Uterus (tissue), 2 donors: ENCODE results near the gene SMKR1.

ENCODE experiments used
- CTCF ChIP-seq, 4 experiments: fragments of 200-600 bp in 2 of 4; fragments of 450-650 bp in 2 of 4; sonication (generic) in 2 of 4; IDR thresholded peaks; one replicate each; pipeline ENCODE4 v1.5.1; 2016 to 2019; ENCODE audit warnings: antibody characterized with exemption in 4 of 4, mild to moderate bottlenecking in 2 of 4, moderate library complexity in 1 of 4
- POLR2A ChIP-seq, 2 donors: fragments of 450-650 bp; IDR thresholded peaks; one replicate each; pipeline ENCODE4 v1.6.1; 2016; ENCODE audit warnings: antibody characterized with exemption in 2 of 2, mild to moderate bottlenecking in 1 of 2, moderate library complexity in 1 of 2

- TF ChIP-seq CTCF (IDR thresholded peaks at IDR 0.05) (no peak), POLR2A (IDR thresholded peaks at IDR 0.05) (no peak)
Measured at GRCh38 chr7:129480674-129481363, 21.5 kb upstream of the SMKR1 start.
